ENCODE data around the gene PLIN5.

Gene PLIN5

GRCh38 chr19:4550479-4551050, 15.5 kb upstream of the PLIN5 start:
- in situ Hi-C loops (cut with HindIII; ENCODE audit: low sequenced_read_pairs), result no loop called here
- TF ChIP-seq, protein P1, sequence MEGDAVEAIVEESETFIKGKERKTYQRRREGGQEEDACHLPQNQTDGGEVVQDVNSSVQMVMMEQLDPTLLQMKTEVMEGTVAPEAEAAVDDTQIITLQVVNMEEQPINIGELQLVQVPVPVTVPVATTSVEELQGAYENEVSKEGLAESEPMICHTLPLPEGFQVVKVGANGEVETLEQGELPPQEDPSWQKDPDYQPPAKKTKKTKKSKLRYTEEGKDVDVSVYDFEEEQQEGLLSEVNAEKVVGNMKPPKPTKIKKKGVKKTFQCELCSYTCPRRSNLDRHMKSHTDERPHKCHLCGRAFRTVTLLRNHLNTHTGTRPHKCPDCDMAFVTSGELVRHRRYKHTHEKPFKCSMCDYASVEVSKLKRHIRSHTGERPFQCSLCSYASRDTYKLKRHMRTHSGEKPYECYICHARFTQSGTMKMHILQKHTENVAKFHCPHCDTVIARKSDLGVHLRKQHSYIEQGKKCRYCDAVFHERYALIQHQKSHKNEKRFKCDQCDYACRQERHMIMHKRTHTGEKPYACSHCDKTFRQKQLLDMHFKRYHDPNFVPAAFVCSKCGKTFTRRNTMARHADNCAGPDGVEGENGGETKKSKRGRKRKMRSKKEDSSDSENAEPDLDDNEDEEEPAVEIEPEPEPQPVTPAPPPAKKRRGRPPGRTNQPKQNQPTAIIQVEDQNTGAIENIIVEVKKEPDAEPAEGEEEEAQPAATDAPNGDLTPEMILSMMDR (IDR thresholded peaks at IDR 0.05; ENCODE audit: low read depth, low read length, missing control alignments), result no peak

GRCh38 chr19:4550018-4550417, 15.0 kb upstream of the PLIN5 start:
- in situ Hi-C loops (cut with HindIII; ENCODE audit: low sequenced_read_pairs), result no loop called here
- TF ChIP-seq, protein P1 (IDR thresholded peaks at IDR 0.05; ENCODE audit: low read depth, low read length, missing control alignments), result no peak
- DNase-seq (ENCODE audit: low read depth), result no peak
- no peak overlapping the region for H3K4me3 ChIP-seq (ENCODE audit: low read depth, low read length)

More at GRCh38 chr19:4550479-4551050, 15.5 kb upstream of the PLIN5 start:
- no peak for DNase-seq (ENCODE audit: low read depth)
- H3K4me3 ChIP-seq (ENCODE audit: low read depth, low read length), result no peak overlapping the region

GRCh38 chr19:4548238-4548584, 13.2 kb upstream of the PLIN5 start:
- DNase-seq (ENCODE audit: low read depth), result no peak
- no peak overlapping the region for H3K4me3 ChIP-seq (ENCODE audit: low read depth, low read length)
- in situ Hi-C loops (cut with HindIII; ENCODE audit: low sequenced_read_pairs), result no loop called here
- TF ChIP-seq, protein P1 (IDR thresholded peaks at IDR 0.05; ENCODE audit: low read depth, low read length, missing control alignments), result no peak

- TF ChIP-seq, protein P1 (IDR thresholded peaks at IDR 0.05; ENCODE audit: low read depth, low read length, missing control alignments), result peak; percentile 37
- in situ Hi-C loops (cut with HindIII; ENCODE audit: low sequenced_read_pairs), result no loop called here
- H3K4me3 ChIP-seq (ENCODE audit: low read depth, low read length), result no peak overlapping the region
- no peak for DNase-seq (ENCODE audit: low read depth)
Measured at GRCh38 chr19:4547303-4548237, 12.5 kb upstream of the PLIN5 start.

GRCh38 chr19:4543842-4544647, 9.0 kb upstream of the PLIN5 start:
- in situ Hi-C loops (cut with HindIII; ENCODE audit: low sequenced_read_pairs), result no loop called here
- TF ChIP-seq, protein P1 (IDR thresholded peaks at IDR 0.05; ENCODE audit: low read depth, low read length, missing control alignments), result no peak
- no peak for DNase-seq (ENCODE audit: low read depth)
- H3K4me3 ChIP-seq (ENCODE audit: low read depth, low read length), result no peak overlapping the region
